Endothelial cell of umbilical vein (primary cell): ENCODE data around the gene JMJD8. TPM values are rescaled to one million over a fixed set of nuclear protein-coding genes. Genes with fewer than 3 reads are reported as not detected.

Experiments
- BruUV-seq: library from RNA; stranded (reverse); fragments of 400-500 nt; replicated peaks from 2 replicates; lab custom pipeline; 2021; lab: Mats Ljungman, UMichigan
- CTCF ChIA-PET: fragments of 300-600, 350-600 bp; sonication (Branson Sonifier 250); formaldehyde crosslinking; loops from one replicate; lab custom pipeline; 2021; ENCODE audit warnings: antibody characterized with exemption, inconsistent platforms; lab: Charles Lee
- POLR2A ChIA-PET: fragments of 300-600, 350-600 bp; sonication (Branson Sonifier 250); formaldehyde crosslinking; loops from one replicate; lab custom pipeline; 2021; ENCODE audit warnings: antibody characterized with exemption, inconsistent platforms; lab: Charles Lee
- DNase-seq: peaks from one replicate; pipeline ENCODE4 v3.0.0-alpha.2; 2011; ENCODE audit warnings: low read depth, low spot score
- FAIRE-seq: peaks from 2 replicates; lab custom pipeline; 2011; peaks lifted over from hg19 to GRCh38; lab: Jason Lieb, UNC
- H2AFZ ChIP-seq: 2 replicates; pipeline ENCODE4 v1.6.0; 2012; ENCODE audit warnings: low read depth, low read length, control low read depth, inconsistent platforms
- H3K27ac ChIP-seq: 2 replicates; pipeline ENCODE4 v1.5.1; 2011; ENCODE audit warnings: low read depth, mild to moderate bottlenecking, control low read depth, low read length, moderate library complexity; ENCODE audit not compliant: insufficient read depth
- H3K27me3 ChIP-seq, 2 experiments: 2 replicates each; pipeline versions ENCODE4 v1.6.0 to v1.6.1; 2011; ENCODE audit warnings: low read length in 2 of 2, mixed read lengths in 1 of 2; ENCODE audit not compliant: control insufficient read depth in 2 of 2, insufficient read depth in 2 of 2
- H3K36me3 ChIP-seq, 2 experiments: 2 replicates in 1 of 2; 3 replicates in 1 of 2; pipeline ENCODE4 v1.5.1; 2011; ENCODE audit warnings: low read length in 2 of 2, mild to moderate bottlenecking in 1 of 2, moderate library complexity in 1 of 2; ENCODE audit not compliant: control insufficient read depth in 2 of 2, insufficient read depth in 2 of 2; ENCODE audit errors: extremely low read depth in 1 of 2
- H3K4me1 ChIP-seq: 3 replicates; pipeline ENCODE4 v1.5.1; 2011; ENCODE audit warnings: mild to moderate bottlenecking, low read length; ENCODE audit not compliant: control insufficient read depth, insufficient read depth; ENCODE audit errors: extremely low read depth
- H3K4me2 ChIP-seq: 2 replicates; pipeline ENCODE4 v1.6.1; 2011; ENCODE audit warnings: low read length, control low read depth, mixed read lengths; ENCODE audit not compliant: insufficient read depth
- H3K4me3 ChIP-seq, 3 experiments: fragments of 200-600 bp in 1 of 3; sonication (generic), shearing (Covaris generic) in 1 of 3; replicated peaks in 1 of 3; 2 replicates each; pipeline ENCODE4 v1.5.1; 2011 to 2016; ENCODE audit warnings: control low read depth in 3 of 3, low read length in 3 of 3, mild to moderate bottlenecking in 2 of 3, inconsistent platforms in 1 of 3, low read depth in 1 of 3, moderate library complexity in 1 of 3; ENCODE audit not compliant: insufficient read depth in 1 of 3
- H3K79me2 ChIP-seq: 2 replicates; pipeline ENCODE4 v1.6.0; 2012; ENCODE audit warnings: low read length, inconsistent platforms; ENCODE audit not compliant: control insufficient read depth, insufficient read depth
- H3K9ac ChIP-seq: replicated peaks from 2 replicates; pipeline ENCODE3; 2011; ENCODE audit warnings: low read length, control low read depth; ENCODE audit not compliant: insufficient read depth; ENCODE audit errors: extremely low read depth
- H3K9me1 ChIP-seq: replicated peaks from 3 replicates; pipeline ENCODE4 v1.6.0; 2011; ENCODE audit warnings: mild to moderate bottlenecking, low read length; ENCODE audit not compliant: control insufficient read depth, insufficient read depth; ENCODE audit errors: extremely low read depth
- H3K9me3 ChIP-seq: replicated peaks from 2 replicates; pipeline ENCODE4 v1.5.1; 2012; ENCODE audit warnings: low read length, inconsistent platforms; ENCODE audit not compliant: control insufficient read depth, insufficient read depth
- H4K20me1 ChIP-seq: replicated peaks from 2 replicates; pipeline ENCODE3; 2011; ENCODE audit warnings: mild to moderate bottlenecking, low read length; ENCODE audit not compliant: control insufficient read depth, insufficient read depth; ENCODE audit errors: extremely low read depth
- EZH2 ChIP-seq: IDR thresholded peaks from 2 replicates; pipeline ENCODE4 v1.6.1; 2012; ENCODE audit warnings: borderline replicate concordance, low read depth, mild to moderate bottlenecking, moderate library complexity, low read length, inconsistent platforms; ENCODE audit not compliant: severe bottlenecking
- FOS ChIP-seq: IDR thresholded peaks from 2 replicates; pipeline ENCODE4 v1.6.1; 2011; ENCODE audit warnings: mild to moderate bottlenecking, low read length, moderate library complexity, borderline replicate concordance; ENCODE audit not compliant: insufficient read depth
- GATA2 ChIP-seq: IDR thresholded peaks from 2 replicates; pipeline ENCODE4 v1.7.0; 2011; ENCODE audit warnings: low read depth, mild to moderate bottlenecking, moderate library complexity, mixed read lengths, low read length; ENCODE audit not compliant: insufficient read length, insufficient read depth
- JUN ChIP-seq: IDR thresholded peaks from 2 replicates; pipeline ENCODE4 v1.6.1; 2011; ENCODE audit warnings: borderline replicate concordance, low read depth; ENCODE audit not compliant: insufficient read length, insufficient read depth
- MYC ChIP-seq: IDR thresholded peaks from one replicate; pipeline ENCODE4 v1.6.1; 2011; ENCODE audit warnings: mild to moderate bottlenecking, low read depth, low read length
- POLR2A ChIP-seq: IDR thresholded peaks from 2 replicates; pipeline ENCODE4 v1.6.1; 2012; ENCODE audit warnings: low read depth, mild to moderate bottlenecking, control low read depth, low read length
- POLR2AphosphoS5 ChIP-seq: IDR thresholded peaks from 2 replicates; pipeline ENCODE4 v1.6.1; 2012; ENCODE audit warnings: low read depth, mild to moderate bottlenecking, control low read depth, low read length, moderate library complexity; ENCODE audit not compliant: insufficient read depth
- dilution Hi-C: fragments of 300-500 bp; cut with MboI; formaldehyde crosslinking; loops from one replicate; pipeline ENCODE4 v1.15.0; 2019; ENCODE audit warnings: low sequenced_read_pairs; ENCODE audit not compliant: extremely low pct_ligation_motif_present
- intact Hi-C: fragments of 100-400 bp; cut with micrococcal nuclease; formaldehyde crosslinking; loops from one replicate; pipeline ENCODE4 v1.10.0; 2022
- polyA plus RNA-seq, 4 experiments: library from polyadenylated mRNA; depleted of rRNA in 3 of 4; stranded (reverse) in 3 of 4; unstranded in 1 of 4; fragments of >200 nt; gene quantifications; 2 replicates each; pipeline versions ENCODE4 v1.2.1 to v1.2.3, GENCODE V29; 2011 to 2012; ENCODE audit warnings: missing spikeins in 1 of 4
- total RNA-seq: library from RNA; stranded (reverse); gene quantifications from 2 replicates; pipeline ENCODE4 v1.2.3, GENCODE V29; 2021
- TF ChIP-seq, protein P1 (sequence below): IDR thresholded peaks from 2 replicates; pipeline ENCODE4 v1.6.1; 2011; ENCODE audit not compliant: insufficient read depth, insufficient read length
- TF ChIP-seq, protein P2 (sequence below), 2 donors: IDR thresholded peaks; 1 replicate in 1 of 2; 2 replicates in 1 of 2; pipeline ENCODE4 v1.5.1; 2011; ENCODE audit warnings: low read length in 2 of 2, mild to moderate bottlenecking in 2 of 2, moderate library complexity in 2 of 2, control low read depth in 1 of 2, inconsistent platforms in 1 of 2, low read depth in 1 of 2; ENCODE audit not compliant: insufficient read depth in 1 of 2; ENCODE audit errors: extremely low read depth in 1 of 2

JMJD8 gene
- total and polyA plus RNA-seq, 2 donors (not counting 3 experiments of a cell fraction or from before 2014, with no cell fraction given) = 55.1 to 102 TPM

DNA sequence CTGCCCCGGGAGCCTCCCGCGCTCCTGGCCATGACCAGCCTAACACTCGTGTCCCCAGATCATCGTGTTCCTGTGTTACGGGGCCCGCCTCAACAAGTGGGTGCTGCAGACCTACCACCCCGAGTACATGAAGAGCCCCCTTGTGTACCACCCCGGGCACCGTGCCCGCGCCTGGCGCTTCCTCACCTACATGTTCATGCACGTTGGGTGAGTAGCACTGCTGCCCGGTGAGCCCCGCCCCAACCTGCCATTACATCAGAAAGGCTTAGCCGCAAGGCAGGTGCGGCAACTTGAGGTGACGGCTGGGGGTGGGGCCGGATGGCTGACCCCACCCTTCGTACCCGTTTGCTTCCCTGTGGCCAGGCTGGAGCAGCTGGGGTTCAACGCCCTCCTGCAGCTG, 7.2 kb downstream of the JMJD8 start:
- Histone ChIP-seq H3K9ac (no peak overlapping the region), H3K27ac (no peak overlapping the region), H3K36me3 (peaks cover 3 to 19% of the 10 kb centered on the region in 2 experiments), H3K9me1 (no peaks in the 10 kb centered on the region), H3K27me3 (no peaks in the 10 kb centered on the region), H3K4me2 (no peak overlapping the region), H3K4me1 (peaks cover 12% of the 10 kb centered on the region), H3K79me2 (peaks cover 14% of the 10 kb centered on the region), H4K20me1 (no peaks in the 10 kb centered on the region), H3K4me3 (no peak overlapping the region), H3K9me3 (no peaks in the 10 kb centered on the region), H2AFZ (no peak overlapping the region)
- BruUV-seq = no TSS peak
- no peak for FAIRE-seq
- dilution Hi-C loops = no loop called here
- ChIA-PET CTCF (interaction anchor here (1.4 kb wide), 1 partner anchor 9 kb away, joined by 6 read pairs; the partner anchor contains the start of gene RHOT2), POLR2A (no interaction called here)
- DNase-seq = no peak
- intact Hi-C loops = no loop called here
- TF ChIP-seq, protein P1, sequence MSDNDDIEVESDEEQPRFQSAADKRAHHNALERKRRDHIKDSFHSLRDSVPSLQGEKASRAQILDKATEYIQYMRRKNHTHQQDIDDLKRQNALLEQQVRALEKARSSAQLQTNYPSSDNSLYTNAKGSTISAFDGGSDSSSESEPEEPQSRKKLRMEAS = no peak
- TF ChIP-seq, protein P2, sequence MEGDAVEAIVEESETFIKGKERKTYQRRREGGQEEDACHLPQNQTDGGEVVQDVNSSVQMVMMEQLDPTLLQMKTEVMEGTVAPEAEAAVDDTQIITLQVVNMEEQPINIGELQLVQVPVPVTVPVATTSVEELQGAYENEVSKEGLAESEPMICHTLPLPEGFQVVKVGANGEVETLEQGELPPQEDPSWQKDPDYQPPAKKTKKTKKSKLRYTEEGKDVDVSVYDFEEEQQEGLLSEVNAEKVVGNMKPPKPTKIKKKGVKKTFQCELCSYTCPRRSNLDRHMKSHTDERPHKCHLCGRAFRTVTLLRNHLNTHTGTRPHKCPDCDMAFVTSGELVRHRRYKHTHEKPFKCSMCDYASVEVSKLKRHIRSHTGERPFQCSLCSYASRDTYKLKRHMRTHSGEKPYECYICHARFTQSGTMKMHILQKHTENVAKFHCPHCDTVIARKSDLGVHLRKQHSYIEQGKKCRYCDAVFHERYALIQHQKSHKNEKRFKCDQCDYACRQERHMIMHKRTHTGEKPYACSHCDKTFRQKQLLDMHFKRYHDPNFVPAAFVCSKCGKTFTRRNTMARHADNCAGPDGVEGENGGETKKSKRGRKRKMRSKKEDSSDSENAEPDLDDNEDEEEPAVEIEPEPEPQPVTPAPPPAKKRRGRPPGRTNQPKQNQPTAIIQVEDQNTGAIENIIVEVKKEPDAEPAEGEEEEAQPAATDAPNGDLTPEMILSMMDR (IDR thresholded peaks at IDR 0.05; ENCODE audit: extremely low read depth in 1 of 2, insufficient read depth in 1 of 2, low read depth in 1 of 2, low read length in 2 of 2) = no peak
- TF ChIP-seq EZH2 (no peak), FOS (no peak), GATA2 (no peak), JUN (no peak), POLR2AphosphoS5 (no peak), MYC (no peak), POLR2A (no peak)
